HG03558 (cell line): ENCODE data around the gene MPHOSPH8.
"Not testable (repeated sequence)": the region's sequence is repeated elsewhere in the genome, so short reads cannot be mapped to it uniquely, and the experiment has no call there.

Source experiments
- ATAC-seq: cut with Tn5 transposase; IDR thresholded peaks from one replicate; pipeline ENCODE4 v1.9.1; 2021; ENCODE audit warnings: moderate number of reproducible peaks; ENCODE audit not compliant: unreplicated experiment; ENCODE audit errors: extremely low read depth

The MPHOSPH8 gene

GRCh38 chr13:19674898-19675297 lies 41.4 kb downstream of the MPHOSPH8 start:
- ATAC-seq = no peak

GRCh38 chr13:19676168-19676567 lies 42.7 kb downstream of the MPHOSPH8 start:
- no peak for ATAC-seq

GRCh38 chr13:19680751-19681150 lies 47.3 kb downstream of the MPHOSPH8 start:
- ATAC-seq = no peak

GRCh38 chr13:19681517-19681916 lies 48.1 kb downstream of the MPHOSPH8 start:
- no peak for ATAC-seq

- no peak for ATAC-seq
These were observed 51.6 kb downstream of the MPHOSPH8 start for GRCh38 chr13:19685034-19685433.

GRCh38 chr13:19685437-19685836 lies 52.0 kb downstream of the MPHOSPH8 start:
- no peak for ATAC-seq

GRCh38 chr13:19691447-19691846 lies 58.0 kb downstream of the MPHOSPH8 start:
- ATAC-seq = not testable (repeated sequence)

GRCh38 chr13:19695428-19695827 lies 62.0 kb downstream of the MPHOSPH8 start:
- ATAC-seq = no peak

- ATAC-seq = no peak
These were observed 62.4 kb downstream of the MPHOSPH8 start for GRCh38 chr13:19695829-19696228.

- not testable (repeated sequence) for ATAC-seq
These were observed 67.5 kb downstream of the MPHOSPH8 start for GRCh38 chr13:19700963-19701362.

- ATAC-seq = not testable (repeated sequence)
These were observed 68.2 kb downstream of the MPHOSPH8 start for GRCh38 chr13:19701619-19702018.

- not testable (repeated sequence) for ATAC-seq
These were observed 70.8 kb downstream of the MPHOSPH8 start for GRCh38 chr13:19704256-19704655.

GRCh38 chr13:19709039-19709438 lies 75.6 kb downstream of the MPHOSPH8 start:
- not testable (repeated sequence) for ATAC-seq

- not testable (repeated sequence) for ATAC-seq
These were observed 76.3 kb downstream of the MPHOSPH8 start for GRCh38 chr13:19709782-19710181.

- no peak for ATAC-seq
These were observed 79.9 kb downstream of the MPHOSPH8 start for GRCh38 chr13:19713186-19713965.

GRCh38 chr13:19720039-19720438 lies 86.6 kb downstream of the MPHOSPH8 start:
- no peak for ATAC-seq
